Endothelial cell of umbilical vein (primary cell): ENCODE data around the gene APLP2. TPM values are rescaled to one million over a fixed set of nuclear protein-coding genes. Genes with fewer than 3 reads are reported as not detected.

Experiments
- BruUV-seq: library from RNA; stranded (reverse); fragments of 400-500 nt; replicated peaks from 2 replicates; lab custom pipeline; 2021; lab: Mats Ljungman, UMichigan
- CTCF ChIA-PET: fragments of 300-600, 350-600 bp; sonication (Branson Sonifier 250); formaldehyde crosslinking; loops from one replicate; lab custom pipeline; 2021; ENCODE audit warnings: antibody characterized with exemption, inconsistent platforms; lab: Charles Lee
- POLR2A ChIA-PET: fragments of 300-600, 350-600 bp; sonication (Branson Sonifier 250); formaldehyde crosslinking; loops from one replicate; lab custom pipeline; 2021; ENCODE audit warnings: antibody characterized with exemption, inconsistent platforms; lab: Charles Lee
- DNase-seq: peaks from one replicate; pipeline ENCODE4 v3.0.0-alpha.2; 2011; ENCODE audit warnings: low read depth, low spot score
- FAIRE-seq: peaks from 2 replicates; lab custom pipeline; 2011; peaks lifted over from hg19 to GRCh38; lab: Jason Lieb, UNC
- H2AFZ ChIP-seq: 2 replicates; pipeline ENCODE4 v1.6.0; 2012; ENCODE audit warnings: low read depth, low read length, control low read depth, inconsistent platforms
- H3K27ac ChIP-seq: 2 replicates; pipeline ENCODE4 v1.5.1; 2011; ENCODE audit warnings: low read depth, mild to moderate bottlenecking, control low read depth, low read length, moderate library complexity; ENCODE audit not compliant: insufficient read depth
- H3K27me3 ChIP-seq, 2 experiments: 2 replicates each; pipeline versions ENCODE4 v1.6.0 to v1.6.1; 2011; ENCODE audit warnings: low read length in 2 of 2, mixed read lengths in 1 of 2; ENCODE audit not compliant: control insufficient read depth in 2 of 2, insufficient read depth in 2 of 2
- H3K36me3 ChIP-seq, 2 experiments: 2 replicates in 1 of 2; 3 replicates in 1 of 2; pipeline ENCODE4 v1.5.1; 2011; ENCODE audit warnings: low read length in 2 of 2, mild to moderate bottlenecking in 1 of 2, moderate library complexity in 1 of 2; ENCODE audit not compliant: control insufficient read depth in 2 of 2, insufficient read depth in 2 of 2; ENCODE audit errors: extremely low read depth in 1 of 2
- H3K4me1 ChIP-seq: 3 replicates; pipeline ENCODE4 v1.5.1; 2011; ENCODE audit warnings: mild to moderate bottlenecking, low read length; ENCODE audit not compliant: control insufficient read depth, insufficient read depth; ENCODE audit errors: extremely low read depth
- H3K4me2 ChIP-seq: 2 replicates; pipeline ENCODE4 v1.6.1; 2011; ENCODE audit warnings: low read length, control low read depth, mixed read lengths; ENCODE audit not compliant: insufficient read depth
- H3K4me3 ChIP-seq, 3 experiments: fragments of 200-600 bp in 1 of 3; sonication (generic), shearing (Covaris generic) in 1 of 3; replicated peaks in 1 of 3; 2 replicates each; pipeline ENCODE4 v1.5.1; 2011 to 2016; ENCODE audit warnings: control low read depth in 3 of 3, low read length in 3 of 3, mild to moderate bottlenecking in 2 of 3, inconsistent platforms in 1 of 3, low read depth in 1 of 3, moderate library complexity in 1 of 3; ENCODE audit not compliant: insufficient read depth in 1 of 3
- H3K79me2 ChIP-seq: 2 replicates; pipeline ENCODE4 v1.6.0; 2012; ENCODE audit warnings: low read length, inconsistent platforms; ENCODE audit not compliant: control insufficient read depth, insufficient read depth
- H3K9ac ChIP-seq: replicated peaks from 2 replicates; pipeline ENCODE3; 2011; ENCODE audit warnings: low read length, control low read depth; ENCODE audit not compliant: insufficient read depth; ENCODE audit errors: extremely low read depth
- H3K9me1 ChIP-seq: replicated peaks from 3 replicates; pipeline ENCODE4 v1.6.0; 2011; ENCODE audit warnings: mild to moderate bottlenecking, low read length; ENCODE audit not compliant: control insufficient read depth, insufficient read depth; ENCODE audit errors: extremely low read depth
- H3K9me3 ChIP-seq: replicated peaks from 2 replicates; pipeline ENCODE4 v1.5.1; 2012; ENCODE audit warnings: low read length, inconsistent platforms; ENCODE audit not compliant: control insufficient read depth, insufficient read depth
- H4K20me1 ChIP-seq: replicated peaks from 2 replicates; pipeline ENCODE3; 2011; ENCODE audit warnings: mild to moderate bottlenecking, low read length; ENCODE audit not compliant: control insufficient read depth, insufficient read depth; ENCODE audit errors: extremely low read depth
- CTCF ChIP-seq, 2 donors: IDR thresholded peaks; 1 replicate in 1 of 2; 2 replicates in 1 of 2; pipeline ENCODE4 v1.5.1; 2011; ENCODE audit warnings: low read length in 2 of 2, mild to moderate bottlenecking in 2 of 2, moderate library complexity in 2 of 2, control low read depth in 1 of 2, inconsistent platforms in 1 of 2, low read depth in 1 of 2; ENCODE audit not compliant: insufficient read depth in 1 of 2; ENCODE audit errors: extremely low read depth in 1 of 2
- EZH2 ChIP-seq: IDR thresholded peaks from 2 replicates; pipeline ENCODE4 v1.6.1; 2012; ENCODE audit warnings: borderline replicate concordance, low read depth, mild to moderate bottlenecking, moderate library complexity, low read length, inconsistent platforms; ENCODE audit not compliant: severe bottlenecking
- FOS ChIP-seq: IDR thresholded peaks from 2 replicates; pipeline ENCODE4 v1.6.1; 2011; ENCODE audit warnings: mild to moderate bottlenecking, low read length, moderate library complexity, borderline replicate concordance; ENCODE audit not compliant: insufficient read depth
- GATA2 ChIP-seq: IDR thresholded peaks from 2 replicates; pipeline ENCODE4 v1.7.0; 2011; ENCODE audit warnings: low read depth, mild to moderate bottlenecking, moderate library complexity, mixed read lengths, low read length; ENCODE audit not compliant: insufficient read length, insufficient read depth
- JUN ChIP-seq: IDR thresholded peaks from 2 replicates; pipeline ENCODE4 v1.6.1; 2011; ENCODE audit warnings: borderline replicate concordance, low read depth; ENCODE audit not compliant: insufficient read length, insufficient read depth
- MAX ChIP-seq: IDR thresholded peaks from 2 replicates; pipeline ENCODE4 v1.6.1; 2011; ENCODE audit not compliant: insufficient read depth, insufficient read length
- MYC ChIP-seq: IDR thresholded peaks from one replicate; pipeline ENCODE4 v1.6.1; 2011; ENCODE audit warnings: mild to moderate bottlenecking, low read depth, low read length
- POLR2A ChIP-seq: IDR thresholded peaks from 2 replicates; pipeline ENCODE4 v1.6.1; 2012; ENCODE audit warnings: low read depth, mild to moderate bottlenecking, control low read depth, low read length
- POLR2AphosphoS5 ChIP-seq: IDR thresholded peaks from 2 replicates; pipeline ENCODE4 v1.6.1; 2012; ENCODE audit warnings: low read depth, mild to moderate bottlenecking, control low read depth, low read length, moderate library complexity; ENCODE audit not compliant: insufficient read depth
- dilution Hi-C: fragments of 300-500 bp; cut with MboI; formaldehyde crosslinking; loops from one replicate; pipeline ENCODE4 v1.15.0; 2019; ENCODE audit warnings: low sequenced_read_pairs; ENCODE audit not compliant: extremely low pct_ligation_motif_present
- intact Hi-C: fragments of 100-400 bp; cut with micrococcal nuclease; formaldehyde crosslinking; loops from one replicate; pipeline ENCODE4 v1.10.0; 2022
- polyA plus RNA-seq, 4 experiments: library from polyadenylated mRNA; depleted of rRNA in 3 of 4; stranded (reverse) in 3 of 4; unstranded in 1 of 4; fragments of >200 nt; gene quantifications; 2 replicates each; pipeline versions ENCODE4 v1.2.1 to v1.2.3, GENCODE V29; 2011 to 2012; ENCODE audit warnings: missing spikeins in 1 of 4
- total RNA-seq: library from RNA; stranded (reverse); gene quantifications from 2 replicates; pipeline ENCODE4 v1.2.3, GENCODE V29; 2021

APLP2 gene
- total and polyA plus RNA-seq, 2 donors (not counting 3 experiments of a cell fraction or from before 2014, with no cell fraction given), result 493 to 543 TPM

GRCh38 chr11:130118636-130119387 lies 49.1 kb downstream of the APLP2 start:
- H3K27ac ChIP-seq, result no peak overlapping the region
- H3K79me2 ChIP-seq, result peaks cover 67% of the 10 kb centered on the region
- no peaks in the 10 kb centered on the region for H3K9me3 ChIP-seq
- peaks cover 62% of the 10 kb centered on the region for H3K4me1 ChIP-seq
- H3K4me3 ChIP-seq, result no peak overlapping the region
- peak; percentile 53 for FAIRE-seq
- no TSS peak for BruUV-seq
- no peak for TF ChIP-seq GATA2
- no peak for TF ChIP-seq POLR2A
- TF ChIP-seq MAX, result no peak
- TF ChIP-seq POLR2AphosphoS5, result no peak
- no peak for TF ChIP-seq JUN
- no peak for TF ChIP-seq MYC
- no peak for TF ChIP-seq CTCF (IDR thresholded peaks at IDR 0.05; ENCODE audit: extremely low read depth in 1 of 2, insufficient read depth in 1 of 2, low read depth in 1 of 2, low read length in 2 of 2)
- TF ChIP-seq EZH2, result no peak
- no peak for TF ChIP-seq FOS
- dilution Hi-C loops, result no loop called here
- CTCF ChIA-PET, result interaction anchor here (0.8 to 2.4 kb wide), 4 partner anchors 13 to 195 kb away, joined by 3 to 11 read pairs (median 4); no protein-coding TSS in a partner anchor
- H3K9me1 ChIP-seq, result no peaks in the 10 kb centered on the region
- DNase-seq, result no peak
- peaks cover 8 to 9% of the 10 kb centered on the region in 2 experiments for H3K36me3 ChIP-seq
- H3K27me3 ChIP-seq, result no peaks in the 10 kb centered on the region
- no peak overlapping the region for H3K9ac ChIP-seq
- H4K20me1 ChIP-seq, result no peaks in the 10 kb centered on the region
- POLR2A ChIA-PET, result no interaction called here
- intact Hi-C loops, result no loop called here
- H2AFZ ChIP-seq, result no peak overlapping the region
- H3K4me2 ChIP-seq, result no peak overlapping the region
